ENCODE data around the gene MUSTN1.

DNA sequence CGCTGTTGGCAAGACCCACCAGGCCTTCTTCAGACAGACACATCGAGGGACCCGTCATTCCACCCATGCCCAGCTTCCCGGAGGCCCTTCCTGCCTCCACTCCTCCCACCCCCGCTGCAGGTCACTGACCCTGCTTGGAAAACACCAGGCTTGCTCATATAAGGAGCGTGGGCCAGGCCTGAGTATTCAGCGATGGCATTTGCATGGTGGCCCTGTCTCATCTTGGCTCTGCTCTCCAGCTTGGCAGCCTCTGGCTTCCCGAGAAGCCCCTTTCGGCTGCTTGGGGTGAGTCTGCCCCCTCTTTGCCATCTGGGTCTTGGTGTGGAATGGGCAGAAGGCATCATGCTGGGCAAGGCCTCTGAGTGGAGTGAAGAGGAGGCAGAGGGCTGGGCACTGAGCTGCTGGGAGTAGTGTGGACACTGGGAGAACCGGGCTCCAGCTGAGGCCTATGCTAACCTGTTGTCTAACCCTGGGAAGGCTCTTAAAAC lies 40.2 kb downstream of the MUSTN1 start, which contains the start of gene ITIH3:
- no peak for TF ChIP-seq CTCF (IDR thresholded peaks at IDR 0.05)
- no peak for TF ChIP-seq POLR2A (IDR thresholded peaks at IDR 0.05)

All from testis (tissue), 2 donors.